22Rv1 (cell line): Measurements from ENCODE around the gene PINK1.
A peak's percentile ranks its signal among the peaks of the same experiment; 100 is the strongest.

ENCODE experiments used
- H3K27ac ChIP-seq: fragments of 450-650 bp; 2 replicates; pipeline ENCODE4 v1.5.1; 2017
- ZFX ChIP-seq: fragments of 450-650 bp; IDR thresholded peaks from 2 replicates; pipeline ENCODE4 v1.6.1; 2017; ENCODE audit warnings: antibody characterized with exemption, borderline replicate concordance
- TF ChIP-seq, protein P1 (sequence below): fragments of 450-650 bp; IDR thresholded peaks from 2 replicates; pipeline ENCODE4 v1.5.1; 2017; ENCODE audit warnings: mild to moderate bottlenecking

PINK1 gene

GRCh38 chr1:20633190-20634064, at the start of gene PINK1:
Gene PINK1 (plus strand): TSS chr1:20633458. CDS start chr1:20633549, 91 bp downstream.
- H3K27ac ChIP-seq: peak within 1 kb of the TSS; percentile 77
- TF ChIP-seq ZFX: no peak
- TF ChIP-seq, protein P1, sequence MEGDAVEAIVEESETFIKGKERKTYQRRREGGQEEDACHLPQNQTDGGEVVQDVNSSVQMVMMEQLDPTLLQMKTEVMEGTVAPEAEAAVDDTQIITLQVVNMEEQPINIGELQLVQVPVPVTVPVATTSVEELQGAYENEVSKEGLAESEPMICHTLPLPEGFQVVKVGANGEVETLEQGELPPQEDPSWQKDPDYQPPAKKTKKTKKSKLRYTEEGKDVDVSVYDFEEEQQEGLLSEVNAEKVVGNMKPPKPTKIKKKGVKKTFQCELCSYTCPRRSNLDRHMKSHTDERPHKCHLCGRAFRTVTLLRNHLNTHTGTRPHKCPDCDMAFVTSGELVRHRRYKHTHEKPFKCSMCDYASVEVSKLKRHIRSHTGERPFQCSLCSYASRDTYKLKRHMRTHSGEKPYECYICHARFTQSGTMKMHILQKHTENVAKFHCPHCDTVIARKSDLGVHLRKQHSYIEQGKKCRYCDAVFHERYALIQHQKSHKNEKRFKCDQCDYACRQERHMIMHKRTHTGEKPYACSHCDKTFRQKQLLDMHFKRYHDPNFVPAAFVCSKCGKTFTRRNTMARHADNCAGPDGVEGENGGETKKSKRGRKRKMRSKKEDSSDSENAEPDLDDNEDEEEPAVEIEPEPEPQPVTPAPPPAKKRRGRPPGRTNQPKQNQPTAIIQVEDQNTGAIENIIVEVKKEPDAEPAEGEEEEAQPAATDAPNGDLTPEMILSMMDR: peak; percentile 99

- no peak overlapping the region for H3K27ac ChIP-seq
- TF ChIP-seq, protein P1: no peak
- TF ChIP-seq ZFX: no peak
Observed at GRCh38 chr1:20584890-20585289, 48.4 kb upstream of the PINK1 start.

DNA sequence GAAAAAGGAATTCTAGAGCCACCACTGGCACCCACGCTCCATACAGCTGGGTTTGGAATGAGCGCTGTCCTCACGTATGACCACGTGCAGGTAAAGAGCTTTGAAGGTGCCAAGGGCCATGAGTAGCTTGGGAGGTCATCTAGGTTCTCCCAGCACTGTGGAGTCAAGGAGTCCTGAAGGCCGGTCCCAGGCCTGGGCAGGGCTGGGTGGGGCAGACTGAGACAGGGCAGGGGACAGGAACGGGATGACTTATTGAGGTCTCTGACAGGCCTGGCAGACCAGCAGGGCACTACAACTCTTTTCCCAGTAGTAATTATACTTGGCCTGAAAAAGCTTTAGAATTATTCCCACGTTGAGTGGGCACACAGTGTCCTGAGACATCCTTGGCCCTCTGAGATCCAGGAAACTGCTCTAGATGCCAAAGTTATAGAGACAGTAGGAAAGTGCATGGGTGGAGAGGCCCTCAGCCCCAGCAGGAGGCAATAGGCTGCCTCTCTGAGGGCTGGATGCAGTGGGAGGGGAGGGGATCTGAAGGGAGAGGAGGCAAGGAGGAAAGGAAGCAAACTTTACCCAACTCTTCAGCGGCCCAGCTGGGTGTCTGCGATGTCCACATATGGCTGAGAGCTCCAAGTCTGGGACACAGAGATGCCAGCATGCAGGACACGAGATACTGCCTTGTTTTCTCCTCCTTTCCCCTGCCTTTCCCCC, 46.2 kb upstream of the PINK1 start:
- TF ChIP-seq ZFX: no peak
- TF ChIP-seq, protein P1: no peak
- H3K27ac ChIP-seq: no peak overlapping the region

GRCh38 chr1:20587661-20588053, 45.6 kb upstream of the PINK1 start:
- no peak for TF ChIP-seq ZFX
- TF ChIP-seq, protein P1: no peak
- H3K27ac ChIP-seq: no peak overlapping the region

DNA sequence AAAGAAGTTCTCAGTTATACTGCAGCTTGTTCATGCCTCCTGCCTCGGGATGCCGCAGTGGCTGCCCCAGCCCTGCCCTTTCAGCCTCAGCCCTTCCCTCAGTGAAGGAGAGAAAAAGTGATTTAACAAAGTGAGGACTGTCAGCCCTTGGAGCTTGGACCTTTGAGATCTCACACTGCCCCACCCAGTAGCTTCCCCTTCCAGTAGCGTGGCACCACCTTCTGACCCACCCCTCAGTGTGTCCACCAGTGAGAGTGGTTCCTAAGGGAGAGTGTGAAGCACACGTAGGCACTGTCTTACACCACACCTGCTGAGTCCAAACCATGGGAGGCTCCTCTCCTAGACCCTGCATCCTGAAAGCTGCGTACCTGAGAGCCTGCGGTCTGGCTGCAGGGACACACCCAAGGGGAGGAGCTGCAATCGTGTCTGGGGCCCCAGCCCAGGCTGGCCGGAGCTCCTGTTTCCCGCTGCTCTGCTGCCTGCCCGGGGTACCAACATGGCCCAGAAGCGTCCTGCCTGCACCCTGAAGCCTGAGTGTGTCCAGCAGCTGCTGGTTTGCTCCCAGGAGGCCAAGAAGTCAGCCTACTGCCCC, 44.5 kb upstream of the PINK1 start, which contains the start of gene CDA:
CDA (plus strand) TSS at position 464 of the 592 bp plus-strand sequence; CDS start at position 497, 33 bp downstream.
- TF ChIP-seq ZFX: no peak
- TF ChIP-seq, protein P1: no peak
- H3K27ac ChIP-seq: no peak within 1 kb of the TSS

GRCh38 chr1:20589331-20590278, 43.7 kb upstream of the PINK1 start:
- TF ChIP-seq, protein P1: no peak
- no peak for TF ChIP-seq ZFX
- H3K27ac ChIP-seq: no peak overlapping the region
